ENCODE results near the gene C11orf91.
"Not testable (repeated sequence)": the region's sequence is repeated elsewhere in the genome, so short reads cannot be mapped to it uniquely, and the experiment has no call there.

Gene C11orf91

GRCh38 chr11:33664827-33665226, 35.8 kb downstream of the C11orf91 start:
- TF ChIP-seq SP1 (IDR thresholded peaks at IDR 0.05) (no peak), SUZ12 (IDR thresholded peaks at IDR 0.05) (no peak), TARDBP (IDR thresholded peaks at IDR 0.05) (no peak), HDGF (IDR thresholded peaks at IDR 0.05; ENCODE audit: borderline replicate concordance) (no peak), ZNF384 (IDR thresholded peaks at IDR 0.05) (no peak), L3MBTL2 (conservative IDR thresholded peaks at IDR 0.05) (no peak), FOXA1 (IDR thresholded peaks at IDR 0.05) (no peak), ELF4 (IDR thresholded peaks at IDR 0.05) (no peak), LEF1 (IDR thresholded peaks at IDR 0.05; ENCODE audit: borderline replicate concordance) (no peak), FOXK2 (IDR thresholded peaks at IDR 0.05) (no peak), FOXM1 (IDR thresholded peaks at IDR 0.05; ENCODE audit: borderline replicate concordance) (no peak), BHLHE40 (IDR thresholded peaks at IDR 0.05; ENCODE audit: borderline replicate concordance) (no peak), CTBP1 (IDR thresholded peaks at IDR 0.05; ENCODE audit: borderline replicate concordance) (no peak), NFRKB (IDR thresholded peaks at IDR 0.05) (no peak), ARNT (IDR thresholded peaks at IDR 0.05) (no peak)
- TF ChIP-seq, protein P1, sequence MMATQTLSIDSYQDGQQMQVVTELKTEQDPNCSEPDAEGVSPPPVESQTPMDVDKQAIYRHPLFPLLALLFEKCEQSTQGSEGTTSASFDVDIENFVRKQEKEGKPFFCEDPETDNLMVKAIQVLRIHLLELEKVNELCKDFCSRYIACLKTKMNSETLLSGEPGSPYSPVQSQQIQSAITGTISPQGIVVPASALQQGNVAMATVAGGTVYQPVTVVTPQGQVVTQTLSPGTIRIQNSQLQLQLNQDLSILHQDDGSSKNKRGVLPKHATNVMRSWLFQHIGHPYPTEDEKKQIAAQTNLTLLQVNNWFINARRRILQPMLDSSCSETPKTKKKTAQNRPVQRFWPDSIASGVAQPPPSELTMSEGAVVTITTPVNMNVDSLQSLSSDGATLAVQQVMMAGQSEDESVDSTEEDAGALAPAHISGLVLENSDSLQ (IDR thresholded peaks at IDR 0.05), result no peak
- no peak for DNase-seq (ENCODE audit: extremely low spot score)
- CTCF ChIA-PET, result no interaction called here
- POLR2A ChIA-PET, result no interaction called here

DNA sequence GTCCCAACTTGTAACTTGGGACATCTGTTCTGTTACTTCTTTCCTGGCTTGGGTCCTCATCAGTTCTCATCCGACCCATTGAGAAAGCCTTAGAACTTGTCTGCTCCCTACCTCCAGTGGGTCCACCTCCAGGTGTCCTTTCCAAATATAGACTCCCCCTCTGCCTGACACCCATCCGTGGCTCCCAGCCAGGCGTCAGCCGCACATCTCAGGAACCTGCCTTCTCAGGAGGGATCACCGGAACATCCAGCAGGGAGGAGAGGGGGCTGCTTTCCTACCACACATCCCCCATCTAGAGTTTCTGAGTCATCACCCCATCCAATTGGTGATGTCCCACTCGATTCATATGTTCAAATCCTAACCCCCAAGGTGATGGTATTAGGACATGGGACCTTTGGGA, 36.5 kb downstream of the C11orf91 start:
- CTCF ChIA-PET, result no interaction called here
- TF ChIP-seq NFRKB (IDR thresholded peaks at IDR 0.05) (no peak), ELF4 (IDR thresholded peaks at IDR 0.05) (no peak), SP1 (IDR thresholded peaks at IDR 0.05) (no peak)
- DNase-seq (ENCODE audit: extremely low spot score), result no peak
- POLR2A ChIA-PET, result no interaction called here

GRCh38 chr11:33663121-33663520, 37.5 kb downstream of the C11orf91 start:
- TF ChIP-seq BHLHE40 (IDR thresholded peaks at IDR 0.05; ENCODE audit: borderline replicate concordance) (no peak), FOXA1 (IDR thresholded peaks at IDR 0.05) (no peak), ARNT (IDR thresholded peaks at IDR 0.05) (no peak), SUZ12 (IDR thresholded peaks at IDR 0.05) (no peak), L3MBTL2 (conservative IDR thresholded peaks at IDR 0.05) (no peak), ZNF384 (IDR thresholded peaks at IDR 0.05) (no peak), CTBP1 (IDR thresholded peaks at IDR 0.05; ENCODE audit: borderline replicate concordance) (no peak), HDGF (IDR thresholded peaks at IDR 0.05; ENCODE audit: borderline replicate concordance) (no peak), FOXK2 (IDR thresholded peaks at IDR 0.05) (no peak), LEF1 (IDR thresholded peaks at IDR 0.05; ENCODE audit: borderline replicate concordance) (no peak), TARDBP (IDR thresholded peaks at IDR 0.05) (no peak), FOXM1 (IDR thresholded peaks at IDR 0.05; ENCODE audit: borderline replicate concordance) (no peak), ELF4 (IDR thresholded peaks at IDR 0.05) (no peak), SP1 (IDR thresholded peaks at IDR 0.05) (no peak), NFRKB (IDR thresholded peaks at IDR 0.05) (no peak)
- TF ChIP-seq, protein P1 (IDR thresholded peaks at IDR 0.05), result no peak
- DNase-seq (ENCODE audit: extremely low spot score), result no peak
- CTCF ChIA-PET, result no interaction called here
- POLR2A ChIA-PET, result no interaction called here

DNA sequence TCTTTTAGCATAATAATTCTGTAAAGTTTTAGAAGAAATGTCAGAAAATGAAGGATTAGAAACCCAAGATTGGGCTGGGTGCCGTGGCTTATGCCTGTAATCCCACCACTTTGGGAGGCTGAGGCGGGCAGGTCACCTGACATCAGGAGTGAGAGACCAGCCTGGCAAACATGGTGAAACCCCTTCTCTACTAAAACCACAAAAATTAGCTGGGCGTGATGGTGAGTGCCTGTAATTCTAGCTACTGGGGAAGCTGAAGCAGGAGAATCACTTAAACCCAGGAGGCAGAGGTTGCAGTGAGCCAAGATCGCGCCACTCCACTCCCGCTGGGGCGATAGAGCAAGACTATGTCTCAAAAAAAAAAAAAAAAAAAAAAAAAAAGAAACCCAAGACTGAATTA, 39.1 kb downstream of the C11orf91 start:
- CTCF ChIA-PET, POLR2A ChIA-PET: not testable (repeated sequence)

DNA sequence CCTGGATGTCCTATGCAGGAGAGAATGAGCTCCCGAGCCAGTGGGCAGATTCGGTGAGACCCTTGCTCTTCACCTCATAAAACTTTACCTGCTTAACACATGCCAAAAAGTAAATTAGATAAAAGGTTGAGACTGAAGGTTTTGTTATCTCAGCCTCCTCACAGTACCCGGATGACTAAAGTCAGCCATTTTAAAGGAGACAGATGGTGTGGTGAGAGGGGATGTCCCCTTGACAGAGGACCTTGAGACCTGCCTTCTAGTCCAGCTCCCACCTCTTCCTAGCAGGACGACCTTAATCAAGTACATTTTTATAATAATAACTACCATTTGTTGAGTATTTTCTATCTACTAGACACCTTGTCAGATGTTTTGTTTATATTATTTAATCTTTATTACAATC, 39.7 kb downstream of the C11orf91 start:
- TF ChIP-seq ARNT (IDR thresholded peaks at IDR 0.05) (no peak), ELF4 (IDR thresholded peaks at IDR 0.05) (no peak), FOXM1 (IDR thresholded peaks at IDR 0.05; ENCODE audit: borderline replicate concordance) (no peak), FOXA1 (IDR thresholded peaks at IDR 0.05) (no peak), ZNF384 (IDR thresholded peaks at IDR 0.05) (no peak), HDGF (IDR thresholded peaks at IDR 0.05; ENCODE audit: borderline replicate concordance) (no peak), BHLHE40 (IDR thresholded peaks at IDR 0.05; ENCODE audit: borderline replicate concordance) (no peak), TARDBP (IDR thresholded peaks at IDR 0.05) (no peak), SUZ12 (IDR thresholded peaks at IDR 0.05) (no peak), LEF1 (IDR thresholded peaks at IDR 0.05; ENCODE audit: borderline replicate concordance) (no peak), CTBP1 (IDR thresholded peaks at IDR 0.05; ENCODE audit: borderline replicate concordance) (no peak), NFRKB (IDR thresholded peaks at IDR 0.05) (no peak)
- TF ChIP-seq, protein P1 (IDR thresholded peaks at IDR 0.05), result no peak
- POLR2A ChIA-PET, result no interaction called here
- CTCF ChIA-PET, result no interaction called here
- DNase-seq (ENCODE audit: extremely low spot score), result no peak

More for the DNA sequence above, 39.1 kb downstream of the C11orf91 start:
- DNase-seq (ENCODE audit: extremely low spot score), result not testable (repeated sequence)

- ChIA-PET CTCF (no interaction called here), POLR2A (interaction anchor here (0.7 kb wide), 1 partner anchor 241 kb away, joined by 4 read pairs; no protein-coding TSS in a partner anchor)
- DNase-seq (ENCODE audit: extremely low spot score), result no peak
- TF ChIP-seq HDGF (IDR thresholded peaks at IDR 0.05; ENCODE audit: borderline replicate concordance), result no peak
- TF ChIP-seq NFRKB (IDR thresholded peaks at IDR 0.05), result no peak
- no peak for TF ChIP-seq FOXK2 (IDR thresholded peaks at IDR 0.05)
- no peak for TF ChIP-seq TARDBP (IDR thresholded peaks at IDR 0.05)
- no peak for TF ChIP-seq SP1 (IDR thresholded peaks at IDR 0.05)
- TF ChIP-seq ELF4 (IDR thresholded peaks at IDR 0.05), result no peak
- TF ChIP-seq SUZ12 (IDR thresholded peaks at IDR 0.05), result no peak
- no peak for TF ChIP-seq LEF1 (IDR thresholded peaks at IDR 0.05; ENCODE audit: borderline replicate concordance)
- TF ChIP-seq FOXA1 (IDR thresholded peaks at IDR 0.05), result no peak
- TF ChIP-seq CTBP1 (IDR thresholded peaks at IDR 0.05; ENCODE audit: borderline replicate concordance), result no peak
- TF ChIP-seq FOXM1 (IDR thresholded peaks at IDR 0.05; ENCODE audit: borderline replicate concordance), result no peak
- TF ChIP-seq ARNT (IDR thresholded peaks at IDR 0.05), result no peak
- TF ChIP-seq ZNF384 (IDR thresholded peaks at IDR 0.05), result no peak
- no peak for TF ChIP-seq BHLHE40 (IDR thresholded peaks at IDR 0.05; ENCODE audit: borderline replicate concordance)
- TF ChIP-seq, protein P1 (IDR thresholded peaks at IDR 0.05), result no peak
- TF ChIP-seq L3MBTL2 (conservative IDR thresholded peaks at IDR 0.05), result no peak
These were observed 41.1 kb downstream of the C11orf91 start for GRCh38 chr11:33659370-33660139.
